Stimulated activated CD8-positive, alpha-beta memory T cell treated with anti-CD3 and anti-CD28 coated beads, Interleukin-12 subunit alpha, Interleukin-12 subunit beta, amount 100 ng/mL, for 1 hour (primary cell): ENCODE results near the gene SVOPL.

Experiments used
- DNase-seq: peaks from one replicate; pipeline ENCODE4 v3.0.0-alpha.2; 2020; ENCODE audit warnings: low read depth

The SVOPL gene

DNA sequence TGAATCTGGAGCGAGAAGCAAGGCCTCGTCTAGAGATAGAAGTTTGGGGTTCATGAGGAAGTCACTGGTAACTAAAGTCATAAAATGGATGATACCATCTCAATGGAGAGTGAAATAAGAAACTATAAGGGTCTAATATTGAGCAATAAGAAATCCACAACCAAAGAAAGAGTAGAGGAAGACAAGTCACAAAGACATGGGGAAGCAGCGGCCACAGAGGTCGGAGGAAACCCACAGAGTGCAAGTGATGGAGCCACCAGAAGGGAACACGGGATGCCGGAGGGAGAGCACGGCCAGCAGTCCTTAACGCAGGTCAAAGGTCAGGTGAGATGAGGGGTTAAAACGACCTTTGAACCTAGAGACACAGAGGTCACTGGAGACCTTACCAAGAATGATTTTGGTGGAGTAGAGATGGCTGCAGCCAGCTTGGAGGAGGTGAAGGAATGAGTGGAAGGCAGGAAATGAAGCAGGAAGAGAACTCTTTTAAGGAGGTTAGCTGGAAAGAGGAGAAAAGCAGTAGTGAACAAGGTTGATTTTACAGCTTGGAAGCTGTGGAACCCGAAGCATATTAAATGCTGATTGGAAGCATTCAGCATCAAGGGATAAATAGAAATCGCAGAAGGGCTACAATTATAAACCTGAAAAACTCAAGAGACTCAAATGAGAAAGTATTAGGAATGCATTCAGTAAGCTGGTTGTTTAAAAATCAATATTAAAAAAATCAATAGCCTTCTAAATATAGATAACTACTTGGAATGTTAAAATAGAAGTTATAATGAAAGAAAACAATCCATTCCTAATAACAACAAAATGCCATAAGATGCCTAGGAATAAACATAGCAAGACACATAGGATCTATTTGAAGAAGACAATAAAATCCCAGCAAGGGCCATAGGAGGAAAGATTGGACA, 93.7 kb downstream of the SVOPL start:
- DNase-seq, result no peak

GRCh38 chr7:138606236-138606635, 94.9 kb downstream of the SVOPL start:
- DNase-seq, result no peak

- DNase-seq, result no peak
These were observed 97.4 kb downstream of the SVOPL start for GRCh38 chr7:138603549-138604318.

GRCh38 chr7:138602451-138602850, 98.7 kb downstream of the SVOPL start:
- no peak for DNase-seq

DNA sequence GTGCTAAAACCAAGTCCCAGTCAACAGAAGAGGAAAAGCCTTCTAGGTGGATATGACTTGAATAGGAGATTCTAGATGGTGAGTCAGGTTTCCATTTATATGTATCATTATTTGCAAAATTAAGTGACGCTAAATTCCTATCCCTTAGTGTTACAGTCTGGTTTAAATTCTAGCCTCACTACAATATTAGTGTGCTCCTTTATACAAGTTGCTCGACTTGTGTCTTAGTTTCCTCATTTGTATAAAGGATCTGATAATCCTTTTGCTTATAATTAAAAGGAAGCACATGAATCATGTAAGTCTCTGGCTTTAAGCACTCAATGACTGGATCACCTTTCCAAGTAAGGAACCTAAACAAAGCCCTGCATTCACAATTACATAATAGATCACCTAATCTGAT, 105.7 kb downstream of the SVOPL start:
- no peak for DNase-seq

DNA sequence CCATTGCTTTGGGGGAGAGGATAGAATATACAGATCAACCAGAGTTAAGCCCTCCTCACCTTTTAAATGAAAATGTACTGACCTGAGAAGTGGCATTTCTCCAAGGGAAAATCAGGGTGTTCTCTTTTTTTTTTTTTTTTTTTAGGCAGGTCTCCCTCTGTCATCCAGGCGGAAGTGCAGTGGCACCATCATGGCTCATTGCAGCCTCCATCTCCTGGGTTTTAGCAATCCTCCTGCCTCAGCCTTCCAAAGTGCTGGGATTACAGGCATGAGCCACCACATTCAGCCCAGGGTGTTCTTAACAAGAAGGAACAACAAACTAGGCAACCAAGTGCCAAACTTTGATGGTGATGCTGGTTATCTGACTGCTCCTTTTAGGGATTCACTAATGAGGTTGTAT, 111.0 kb downstream of the SVOPL start:
- no peak for DNase-seq

- DNase-seq, result no peak
These were observed 112.2 kb downstream of the SVOPL start for GRCh38 chr7:138588986-138589385.

DNA sequence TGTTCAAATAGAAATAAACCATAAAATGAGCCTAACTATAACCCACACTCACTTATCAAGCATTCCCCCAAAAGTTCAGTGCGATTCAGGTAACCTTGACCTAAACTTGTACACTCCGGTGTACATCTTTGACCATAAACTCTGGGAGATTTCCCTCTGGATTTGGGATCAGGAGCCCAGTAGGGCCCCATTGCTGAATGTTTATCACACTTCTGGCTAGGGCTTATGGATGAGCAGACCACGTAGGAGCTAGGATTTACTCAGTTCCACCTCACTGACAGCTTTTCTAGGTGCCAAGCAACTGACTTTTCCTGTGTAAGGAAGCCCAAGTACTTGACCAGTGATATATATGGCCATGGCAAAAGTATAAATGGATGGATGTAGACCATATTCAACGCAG, 113.7 kb downstream of the SVOPL start:
- no peak for DNase-seq

DNA sequence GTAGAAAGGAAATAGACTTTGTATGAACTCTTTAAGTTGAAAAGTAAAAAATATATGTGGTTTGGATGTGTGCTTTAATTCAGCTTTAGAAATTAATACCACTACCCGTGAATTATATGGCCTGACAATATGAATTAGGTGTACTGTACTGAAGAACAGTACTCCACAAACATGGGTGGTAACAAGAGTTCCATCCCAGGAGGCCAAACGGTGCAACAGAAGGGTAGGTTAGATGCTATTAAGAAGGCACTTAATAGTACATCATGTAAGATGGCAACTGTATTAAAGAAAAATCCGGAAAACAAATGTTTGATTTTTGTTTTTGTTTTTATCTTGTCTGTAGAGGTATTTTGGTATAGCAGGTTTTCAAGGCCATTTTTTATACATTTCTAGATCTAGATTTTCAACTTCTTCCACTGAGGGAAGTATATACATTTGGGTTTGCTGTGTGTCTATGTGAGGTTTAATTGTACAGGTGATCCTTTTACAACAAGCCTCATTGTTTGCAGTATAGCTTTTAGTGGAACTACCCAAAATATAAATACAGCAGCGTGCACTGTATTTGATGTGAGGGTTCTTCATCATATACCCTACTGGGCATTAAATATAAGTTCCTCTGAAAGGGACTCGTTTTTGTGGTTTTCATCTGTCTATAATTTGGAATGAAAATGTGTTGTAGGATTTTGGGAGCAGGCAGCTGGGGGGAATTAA, 115.7 kb downstream of the SVOPL start:
- no peak for DNase-seq

DNA sequence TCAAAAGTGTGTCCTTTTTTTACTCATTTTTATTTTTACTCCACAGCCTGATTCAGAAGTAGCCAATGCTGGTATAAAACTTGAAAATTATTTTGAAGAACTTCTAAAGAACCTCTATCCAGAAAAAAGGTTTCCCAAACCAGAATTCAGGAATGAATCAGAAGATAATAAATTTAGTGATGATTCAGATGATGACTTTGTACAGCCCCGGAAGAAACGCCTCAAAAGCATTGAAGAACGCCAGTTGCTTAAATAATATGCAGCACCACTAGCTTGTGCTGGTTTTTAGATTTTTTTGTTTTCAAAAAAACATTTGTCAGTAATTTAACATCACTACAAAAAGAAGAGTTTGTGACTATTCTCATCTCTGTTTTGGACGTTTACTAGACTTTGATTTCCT, 116.5 kb downstream of the SVOPL start:
- no peak for DNase-seq

DNA sequence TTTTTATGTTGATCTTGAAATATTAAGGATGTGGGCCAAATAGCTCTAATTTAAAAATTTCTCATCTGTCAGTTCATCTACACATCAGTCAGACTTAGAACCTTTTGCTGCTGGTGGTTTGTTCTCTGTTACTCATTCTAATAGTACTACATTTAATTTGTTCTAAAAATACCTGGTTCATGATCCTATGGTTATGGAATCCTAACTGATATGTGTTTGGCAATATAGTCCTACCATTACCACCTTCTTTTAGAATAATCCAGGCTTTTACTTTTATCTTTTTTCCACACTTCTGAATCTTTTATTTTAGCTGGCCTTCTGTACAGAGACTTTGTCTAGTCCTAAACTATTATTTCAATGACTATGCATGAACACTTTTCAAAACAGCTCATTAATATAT, 116.9 kb downstream of the SVOPL start:
- no peak for DNase-seq

DNA sequence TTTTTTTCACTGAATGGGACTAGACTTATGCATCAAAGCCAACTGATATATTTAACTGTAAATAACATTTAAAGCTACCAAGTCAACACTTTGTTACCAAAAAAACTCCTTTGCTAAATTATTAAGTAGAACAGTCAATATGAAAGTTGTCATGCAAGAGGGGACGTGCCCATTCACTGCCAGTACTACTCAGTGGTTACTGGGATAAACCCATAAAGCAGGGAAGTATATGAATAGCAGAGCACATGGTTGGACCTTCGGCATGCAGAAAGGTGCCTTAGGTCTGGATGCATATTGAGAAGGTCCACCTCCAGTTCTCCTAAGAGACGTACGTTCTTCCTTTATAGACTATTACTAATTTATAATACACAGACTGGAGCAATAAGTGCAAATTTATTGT, 120.1 kb downstream of the SVOPL start:
- no peak for DNase-seq

GRCh38 chr7:138579671-138580070, 121.5 kb downstream of the SVOPL start:
- DNase-seq, result no peak

GRCh38 chr7:138579136-138579535, 122.0 kb downstream of the SVOPL start:
- no peak for DNase-seq

DNA sequence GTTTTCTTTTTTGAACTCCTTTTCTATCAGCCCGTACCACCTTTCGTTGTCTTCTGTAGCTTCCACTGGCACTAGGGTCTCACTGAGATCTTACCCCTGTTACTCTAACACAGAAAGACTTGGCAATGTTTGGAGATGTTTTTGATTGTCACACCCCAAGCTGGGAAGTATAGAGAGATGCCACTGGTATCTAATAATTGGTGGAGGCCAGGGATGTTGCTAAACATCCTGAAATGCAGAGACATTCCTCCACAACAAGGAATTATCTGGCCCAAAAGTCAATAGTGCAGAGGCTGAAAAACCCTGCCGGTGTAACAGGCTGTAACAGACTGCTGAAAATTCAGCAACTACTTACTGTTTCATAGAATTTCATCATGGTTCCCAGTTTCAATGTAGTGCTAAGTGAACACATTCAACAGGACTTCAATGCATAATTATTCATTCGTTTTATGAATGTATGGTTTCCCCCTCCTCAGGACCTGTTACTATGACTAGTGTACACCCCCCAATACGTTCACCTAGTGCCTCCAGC, 125.2 kb downstream of the SVOPL start:
- no peak for DNase-seq

DNA sequence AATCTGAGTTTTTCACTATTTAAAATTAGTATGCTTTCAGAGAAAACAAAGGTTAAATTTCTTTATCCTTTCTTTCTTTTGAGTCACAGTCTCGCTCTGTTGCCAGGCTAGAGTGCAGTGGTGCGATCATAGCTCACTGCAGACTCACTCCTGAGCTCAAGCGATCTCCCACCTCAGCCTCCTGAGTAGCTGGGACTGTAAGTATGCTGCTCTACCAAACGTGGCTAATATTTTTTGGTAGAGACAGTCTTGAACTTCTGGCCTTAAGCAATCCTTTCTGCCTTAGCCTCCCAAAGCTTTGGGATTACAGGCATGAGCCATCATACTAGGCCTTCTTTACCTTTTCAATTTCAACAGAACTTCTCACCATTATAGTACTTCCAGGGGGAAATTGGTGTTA, 127.4 kb downstream of the SVOPL start:
- DNase-seq, result no peak

DNA sequence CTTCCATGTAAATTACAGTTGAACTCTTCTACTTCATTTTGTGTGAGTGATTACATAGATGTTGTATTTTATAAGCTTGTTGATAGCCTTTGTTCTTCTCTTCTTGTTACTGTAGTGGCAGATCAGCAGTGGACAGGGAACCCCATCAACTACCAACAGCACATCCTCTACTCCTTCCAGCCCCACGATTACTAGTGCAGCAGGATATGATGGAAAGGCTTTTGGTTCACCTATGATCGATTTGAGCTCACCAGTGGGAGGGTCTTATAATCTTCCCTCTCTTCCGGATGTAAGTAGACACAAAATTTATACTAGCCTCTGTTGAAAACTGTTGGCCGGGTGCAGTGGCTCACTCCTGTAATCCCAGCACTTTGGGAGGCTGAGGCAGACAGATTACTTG, 130.4 kb downstream of the SVOPL start:
- DNase-seq, result no peak

GRCh38 chr7:138569418-138569817, 131.7 kb downstream of the SVOPL start:
- DNase-seq, result no peak

DNA sequence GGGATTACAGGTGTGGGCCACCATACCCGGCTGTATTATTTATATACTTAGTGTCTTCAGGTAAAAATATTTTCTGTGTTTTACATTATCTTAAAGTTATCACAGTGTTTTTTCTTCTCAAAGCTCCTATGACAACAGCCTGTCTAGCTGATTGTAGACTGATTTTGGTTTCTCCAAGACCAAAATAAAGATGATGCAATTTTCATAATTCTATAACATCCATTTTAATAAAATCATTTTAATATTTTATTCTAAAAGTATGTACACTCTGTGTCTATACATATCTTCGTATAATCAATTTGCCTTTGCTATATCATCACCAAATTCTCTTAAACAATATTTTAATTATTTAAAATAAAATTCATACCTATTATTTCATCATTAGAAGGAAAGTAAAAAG, 132.5 kb downstream of the SVOPL start:
- DNase-seq, result no peak

- no peak for DNase-seq
These were observed 135.6 kb downstream of the SVOPL start for GRCh38 chr7:138565451-138566114.

DNA sequence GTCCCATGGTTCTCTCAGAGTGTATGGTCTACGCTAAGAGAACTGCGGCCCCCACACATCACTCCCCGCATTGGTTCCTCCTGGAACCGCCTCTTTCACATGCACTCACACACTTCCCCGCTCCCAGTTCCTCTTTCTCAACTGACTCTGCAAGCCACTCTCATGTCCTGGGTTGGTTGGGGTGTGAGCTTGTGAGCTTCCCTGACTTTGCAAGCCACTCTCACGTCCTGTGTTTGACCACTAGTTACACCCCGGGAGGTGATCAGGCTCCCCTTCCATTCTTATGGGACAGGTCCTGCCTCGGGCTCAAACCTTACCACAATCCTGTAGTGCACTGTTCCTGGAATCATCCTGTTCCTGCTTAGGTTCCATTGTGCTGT, 136.1 kb downstream of the SVOPL start:
- no peak for DNase-seq

- DNase-seq, result no peak
These were observed 136.8 kb downstream of the SVOPL start for GRCh38 chr7:138564365-138564764.
